KOPT-K1 (cell line): ENCODE results near the gene ARAP1.

Experiments used
- H3K27ac ChIP-seq: fragments of 200-600 bp; sonication (generic); 2 replicates; pipeline ENCODE4 v1.5.1; 2016; ENCODE audit warnings: antibody characterized with exemption, mild to moderate bottlenecking, low read depth, low read length; ENCODE audit not compliant: poor library complexity, severe bottlenecking
- H3K36me3 ChIP-seq: fragments of 200-600 bp; sonication (generic); 2 replicates; pipeline ENCODE4 v1.5.1; 2017; ENCODE audit warnings: antibody characterized with exemption, mild to moderate bottlenecking, low read length, moderate library complexity; ENCODE audit not compliant: insufficient read depth
- H3K9me3 ChIP-seq: fragments of 200-600 bp; sonication (generic); 2 replicates; pipeline ENCODE4 v1.5.1; 2017; ENCODE audit warnings: antibody characterized with exemption, low read length, mild to moderate bottlenecking; ENCODE audit not compliant: insufficient read depth, poor library complexity, severe bottlenecking

ARAP1 gene

GRCh38 chr11:72704028-72704782 lies 48.0 kb downstream of the ARAP1 start:
- Histone ChIP-seq H3K36me3 (peaks cover 95% of the 10 kb centered on the region), H3K9me3 (no peaks in the 10 kb centered on the region), H3K27ac (no peak overlapping the region)

- Histone ChIP-seq H3K36me3 (peaks cover 95% of the 10 kb centered on the region), H3K27ac (no peak overlapping the region), H3K9me3 (no peaks in the 10 kb centered on the region)
These were observed 48.8 kb downstream of the ARAP1 start for GRCh38 chr11:72703267-72704008.

GRCh38 chr11:72702577-72703241 lies 49.5 kb downstream of the ARAP1 start:
- Histone ChIP-seq H3K36me3 (peaks cover 95% of the 10 kb centered on the region), H3K9me3 (no peaks in the 10 kb centered on the region), H3K27ac (no peak overlapping the region)

GRCh38 chr11:72702096-72702495 lies 50.1 kb downstream of the ARAP1 start:
- Histone ChIP-seq H3K27ac (no peak overlapping the region), H3K36me3 (peaks cover 95% of the 10 kb centered on the region), H3K9me3 (no peaks in the 10 kb centered on the region)

GRCh38 chr11:72701466-72701865 lies 50.7 kb downstream of the ARAP1 start:
- Histone ChIP-seq H3K27ac (no peak overlapping the region), H3K36me3 (peaks cover 94% of the 10 kb centered on the region), H3K9me3 (no peaks in the 10 kb centered on the region)

GRCh38 chr11:72700146-72700545 lies 52.1 kb downstream of the ARAP1 start:
- Histone ChIP-seq H3K36me3 (peaks cover 95% of the 10 kb centered on the region), H3K27ac (no peak overlapping the region)

GRCh38 chr11:72697814-72698213 lies 54.4 kb downstream of the ARAP1 start:
- peaks cover 98% of the 10 kb centered on the region for H3K36me3 ChIP-seq
- no peak overlapping the region for H3K27ac ChIP-seq

More at GRCh38 chr11:72700146-72700545, 52.1 kb downstream of the ARAP1 start:
- no peaks in the 10 kb centered on the region for H3K9me3 ChIP-seq

GRCh38 chr11:72696866-72697700 lies 55.1 kb downstream of the ARAP1 start:
- H3K9me3 ChIP-seq, result no peaks in the 10 kb centered on the region
- no peak overlapping the region for H3K27ac ChIP-seq
- H3K36me3 ChIP-seq, result peaks cover 98% of the 10 kb centered on the region

More at GRCh38 chr11:72697814-72698213, 54.4 kb downstream of the ARAP1 start:
- no peaks in the 10 kb centered on the region for H3K9me3 ChIP-seq

GRCh38 chr11:72695354-72695753 lies 56.9 kb downstream of the ARAP1 start:
- no peaks in the 10 kb centered on the region for H3K9me3 ChIP-seq
- peaks cover 98% of the 10 kb centered on the region for H3K36me3 ChIP-seq
- H3K27ac ChIP-seq, result no peak overlapping the region

GRCh38 chr11:72693271-72693968 lies 58.8 kb downstream of the ARAP1 start:
- peaks cover 94% of the 10 kb centered on the region for H3K36me3 ChIP-seq
- no peaks in the 10 kb centered on the region for H3K9me3 ChIP-seq
- H3K27ac ChIP-seq, result no peak overlapping the region

- peaks cover 94% of the 10 kb centered on the region for H3K36me3 ChIP-seq
- no peak overlapping the region for H3K27ac ChIP-seq
- H3K9me3 ChIP-seq, result no peaks in the 10 kb centered on the region
These were observed 59.5 kb downstream of the ARAP1 start for GRCh38 chr11:72692498-72693237.

GRCh38 chr11:72690166-72690565 lies 62.0 kb downstream of the ARAP1 start:
- H3K9me3 ChIP-seq, result no peaks in the 10 kb centered on the region
- H3K27ac ChIP-seq, result no peak overlapping the region
- H3K36me3 ChIP-seq, result peaks cover 89% of the 10 kb centered on the region

- no peaks in the 10 kb centered on the region for H3K9me3 ChIP-seq
- no peak overlapping the region for H3K27ac ChIP-seq
- H3K36me3 ChIP-seq, result peaks cover 89% of the 10 kb centered on the region
These were observed 63.3 kb downstream of the ARAP1 start for GRCh38 chr11:72688929-72689328.
